H9 (cell line): ENCODE results near the gene KRTAP5-4. TPM values are rescaled to one million over a fixed set of nuclear protein-coding genes. Genes with fewer than 3 reads are reported as not detected.

Experiments
- DNase-seq: peaks from one replicate; pipeline ENCODE4 v3.0.0-alpha.2; 2017
- H2AFZ ChIP-seq: one replicate; pipeline ENCODE4 v1.6.1; 2013; ENCODE audit warnings: mild to moderate bottlenecking, low read length, control low read depth, moderate library complexity
- H2AK5ac ChIP-seq: 2 replicates; pipeline ENCODE4 v1.6.1; 2013; ENCODE audit warnings: low read length, control low read depth, mixed read lengths; ENCODE audit not compliant: insufficient read length
- H2BK120ac ChIP-seq: one replicate; pipeline ENCODE4 v1.6.1; 2013; ENCODE audit warnings: low read depth, mild to moderate bottlenecking, low read length, control low read depth, inconsistent platforms; ENCODE audit not compliant: poor library complexity, severe bottlenecking
- H2BK12ac ChIP-seq: 2 replicates; pipeline ENCODE4 v1.6.1; 2013; ENCODE audit warnings: low read length, control low read depth, mixed read lengths, low read depth; ENCODE audit not compliant: insufficient read length
- H2BK15ac ChIP-seq: 2 replicates; pipeline ENCODE4 v1.6.1; 2013; ENCODE audit warnings: low read depth, low read length, control low read depth
- H2BK20ac ChIP-seq: one replicate; pipeline ENCODE4 v1.6.1; 2013; ENCODE audit warnings: low read depth, mild to moderate bottlenecking, low read length, control low read depth, inconsistent platforms; ENCODE audit not compliant: poor library complexity, severe bottlenecking
- H2BK5ac ChIP-seq: 2 replicates; pipeline ENCODE4 v1.6.1; 2013; ENCODE audit warnings: low read length, control low read depth, mixed read lengths; ENCODE audit not compliant: insufficient read length
- H3K14ac ChIP-seq: 2 replicates; pipeline ENCODE4 v1.6.1; 2013; ENCODE audit warnings: low read length, control low read depth; ENCODE audit not compliant: insufficient read depth
- H3K18ac ChIP-seq: 2 replicates; pipeline ENCODE4 v1.6.1; 2013; ENCODE audit warnings: low read depth, mild to moderate bottlenecking, mixed read lengths, low read length, control low read depth; ENCODE audit not compliant: insufficient read length
- H3K23ac ChIP-seq: 2 replicates; pipeline ENCODE4 v1.6.1; 2013; ENCODE audit warnings: low read length, control low read depth, mixed read lengths, low read depth; ENCODE audit not compliant: insufficient read length
- H3K23me2 ChIP-seq: 2 replicates; pipeline ENCODE4 v1.6.1; 2013; ENCODE audit warnings: low read depth, mild to moderate bottlenecking, mixed read lengths, low read length, control low read depth; ENCODE audit not compliant: insufficient read length, poor library complexity, severe bottlenecking
- H3K27ac ChIP-seq: 2 replicates; pipeline ENCODE4 v1.5.1; 2013; ENCODE audit warnings: low read length, control low read depth, mixed read lengths, low read depth; ENCODE audit not compliant: insufficient read length
- H3K27me3 ChIP-seq: 2 replicates; pipeline ENCODE4 v1.6.1; 2013; ENCODE audit warnings: low read length, control low read depth, inconsistent platforms; ENCODE audit not compliant: insufficient read depth
- H3K4ac ChIP-seq: 2 replicates; pipeline ENCODE4 v1.6.1; 2013; ENCODE audit warnings: low read depth, mild to moderate bottlenecking, control low read depth, inconsistent platforms, low read length, moderate library complexity
- H3K4me1 ChIP-seq: 2 replicates; pipeline ENCODE4 v1.6.1; 2013; ENCODE audit warnings: low read length, control low read depth, inconsistent platforms; ENCODE audit not compliant: insufficient read depth
- H3K4me2 ChIP-seq: 2 replicates; pipeline ENCODE4 v1.6.1; 2013; ENCODE audit warnings: low read length, control low read depth, mixed read lengths; ENCODE audit not compliant: insufficient read length, insufficient read depth
- H3K56ac ChIP-seq: 2 replicates; pipeline ENCODE4 v1.6.1; 2013; ENCODE audit warnings: low read depth, mild to moderate bottlenecking, mixed read lengths, low read length, control low read depth; ENCODE audit not compliant: insufficient read length
- H3K79me1 ChIP-seq: 2 replicates; pipeline ENCODE4 v1.6.1; 2013; ENCODE audit warnings: low read depth, mild to moderate bottlenecking, moderate library complexity, low read length, control low read depth, inconsistent platforms; ENCODE audit not compliant: insufficient read depth, poor library complexity, severe bottlenecking
- H3K79me2 ChIP-seq: 2 replicates; pipeline ENCODE4 v1.6.1; 2013; ENCODE audit warnings: low read length, control low read depth, inconsistent platforms; ENCODE audit not compliant: insufficient read depth
- H3K9ac ChIP-seq: 2 replicates; pipeline ENCODE4 v1.6.1; 2013; ENCODE audit warnings: low read length, control low read depth, mixed read lengths; ENCODE audit not compliant: insufficient read length; ENCODE audit errors: extremely low read depth
- H3K9me3 ChIP-seq: one replicate; pipeline ENCODE4 v1.6.1; 2013; ENCODE audit warnings: low read depth, low read length, inconsistent platforms; ENCODE audit not compliant: control insufficient read depth
- H3T11ph ChIP-seq: one replicate; pipeline ENCODE4 v1.6.1; 2013; ENCODE audit warnings: mild to moderate bottlenecking, low read length, control low read depth, inconsistent platforms
- H4K20me1 ChIP-seq: one replicate; pipeline ENCODE4 v1.6.1; 2013; ENCODE audit not compliant: control insufficient read depth, insufficient read length, insufficient read depth
- H4K5ac ChIP-seq: 2 replicates; pipeline ENCODE4 v1.6.1; 2013; ENCODE audit warnings: low read depth, mild to moderate bottlenecking, mixed read lengths, low read length, control low read depth; ENCODE audit not compliant: insufficient read length
- H4K8ac ChIP-seq: replicated peaks from 2 replicates; pipeline ENCODE4 v1.6.1; 2013; ENCODE audit warnings: low read length, control low read depth, mixed read lengths, low read depth; ENCODE audit not compliant: insufficient read length
- H4K91ac ChIP-seq: 2 replicates; pipeline ENCODE4 v1.6.1; 2013; ENCODE audit warnings: low read depth, mild to moderate bottlenecking, moderate library complexity, mixed read lengths, low read length, control low read depth; ENCODE audit not compliant: insufficient read length
- H3K27ac Mint-ChIP-seq, 3 experiments: 2 replicates in 2 of 3; 3 replicates in 1 of 3; pipeline ENCODE4 v1.8.0; 2020 to 2021; ENCODE audit warnings: mixed read lengths in 3 of 3, mild to moderate bottlenecking in 1 of 3, moderate library complexity in 1 of 3
- H3K27me3 Mint-ChIP-seq: 2 replicates; pipeline ENCODE4 v1.8.0; 2021; ENCODE audit warnings: low read depth, mild to moderate bottlenecking, moderate library complexity, mixed read lengths
- H3K36me3 Mint-ChIP-seq, 3 experiments: 2 replicates in 2 of 3; 3 replicates in 1 of 3; pipeline ENCODE4 v1.8.0; 2020 to 2021; ENCODE audit warnings: low read depth in 3 of 3, mixed read lengths in 3 of 3; ENCODE audit not compliant: insufficient read depth in 1 of 3
- H3K4me1 Mint-ChIP-seq, 2 experiments: 2 replicates each; pipeline ENCODE4 v1.8.0; 2020; ENCODE audit warnings: mixed read lengths in 2 of 2
- H3K4me3 Mint-ChIP-seq, 2 experiments: 2 replicates in 1 of 2; 3 replicates in 1 of 2; pipeline ENCODE4 v1.8.0; 2020 to 2021; ENCODE audit warnings: mild to moderate bottlenecking in 2 of 2, mixed read lengths in 2 of 2, moderate library complexity in 1 of 2
- H3K9me3 Mint-ChIP-seq, 2 experiments: 2 replicates in 1 of 2; 3 replicates in 1 of 2; pipeline ENCODE4 v1.8.0; 2020; ENCODE audit warnings: mild to moderate bottlenecking in 2 of 2, mixed read lengths in 2 of 2, moderate library complexity in 1 of 2
- WGBS: extraction: QIAGEN DNeasy Blood & Tissue Kit; methylation state at CpG from one replicate; pipeline ENCODE4 v1.1.7; 2013; ENCODE audit warnings: missing lambda C conversion rate, low lambda C conversion rate, mixed read lengths; ENCODE audit not compliant: insufficient read length; ENCODE audit errors: extremely low coverage; 5-methylcytosine and 5-hydroxymethylcytosine counted together
- total RNA-seq: library from RNA; stranded (reverse); gene quantifications from 2 replicates; pipeline ENCODE4 v1.2.1, GENCODE V29; 2021
- TF ChIP-seq, protein P1 (sequence below): fragments of 200-600 bp; sonication (generic); conservative IDR thresholded peaks from 3 replicates; pipeline ENCODE4 v1.8.0; 2021; ENCODE audit warnings: antibody characterized with exemption, mild to moderate bottlenecking

The KRTAP5-4 gene
- total RNA-seq, 1 experiment from 2014 or later = not detected

DNA sequence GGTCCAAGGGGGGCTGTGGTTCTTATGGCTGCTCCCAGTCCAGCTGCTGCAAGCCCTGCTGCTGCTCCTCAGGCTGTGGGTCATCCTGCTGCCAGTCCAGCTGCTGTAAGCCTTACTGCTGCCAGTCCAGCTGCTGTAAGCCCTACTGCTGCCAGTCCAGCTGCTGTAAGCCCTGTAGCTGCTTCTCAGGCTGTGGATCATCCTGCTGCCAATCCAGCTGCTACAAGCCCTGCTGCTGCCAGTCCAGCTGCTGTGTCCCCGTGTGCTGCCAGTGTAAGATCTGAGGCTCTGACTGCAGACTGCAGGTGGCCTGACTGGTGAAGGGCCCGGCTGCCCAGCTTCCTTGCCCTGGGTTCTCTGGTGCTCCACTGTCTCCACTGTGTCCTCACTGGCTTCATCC, 8.3 kb upstream of the KRTAP5-4 start:
- Histone ChIP-seq H3T11ph (no peak overlapping the region), H3K79me1 (no peaks in the 10 kb centered on the region), H3K9me3 (no peaks in the 10 kb centered on the region), H3K56ac (no peak overlapping the region), H4K8ac (no peak overlapping the region), H2BK5ac (no peak overlapping the region), H3K4me1 (no peaks in the 10 kb centered on the region; the same call in 1 of the 2 replicates), H2BK120ac (no peak overlapping the region), H3K9ac (no peak overlapping the region), H2BK15ac (no peak overlapping the region), H3K23ac (no peak overlapping the region), H3K18ac (no peak overlapping the region), H3K4me2 (no peak overlapping the region), H4K5ac (no peak overlapping the region), H3K23me2 (no peaks in the 10 kb centered on the region), H2BK12ac (no peak overlapping the region), H3K27ac (no peak overlapping the region), H3K79me2 (no peaks in the 10 kb centered on the region), H4K91ac (no peak overlapping the region), H4K20me1 (no peaks in the 10 kb centered on the region), H2AK5ac (no peak overlapping the region), H3K4ac (no peak overlapping the region), H2BK20ac (no peak overlapping the region), H2AFZ (no peak overlapping the region), H3K14ac (no peak overlapping the region), H3K27me3 (no peaks in the 10 kb centered on the region; the same call in 1 of the 2 replicates)
- WGBS = no CpG with 5 or more reads among the region's 2 CpGs
- peaks cover 70% of the 10 kb centered on the region for H3K27me3 Mint-ChIP-seq
- no peak overlapping the region for H3K27ac Mint-ChIP-seq
- H3K4me1 Mint-ChIP-seq = peaks cover 6 to 7% of the 10 kb centered on the region in 2 experiments
- TF ChIP-seq, protein P1, sequence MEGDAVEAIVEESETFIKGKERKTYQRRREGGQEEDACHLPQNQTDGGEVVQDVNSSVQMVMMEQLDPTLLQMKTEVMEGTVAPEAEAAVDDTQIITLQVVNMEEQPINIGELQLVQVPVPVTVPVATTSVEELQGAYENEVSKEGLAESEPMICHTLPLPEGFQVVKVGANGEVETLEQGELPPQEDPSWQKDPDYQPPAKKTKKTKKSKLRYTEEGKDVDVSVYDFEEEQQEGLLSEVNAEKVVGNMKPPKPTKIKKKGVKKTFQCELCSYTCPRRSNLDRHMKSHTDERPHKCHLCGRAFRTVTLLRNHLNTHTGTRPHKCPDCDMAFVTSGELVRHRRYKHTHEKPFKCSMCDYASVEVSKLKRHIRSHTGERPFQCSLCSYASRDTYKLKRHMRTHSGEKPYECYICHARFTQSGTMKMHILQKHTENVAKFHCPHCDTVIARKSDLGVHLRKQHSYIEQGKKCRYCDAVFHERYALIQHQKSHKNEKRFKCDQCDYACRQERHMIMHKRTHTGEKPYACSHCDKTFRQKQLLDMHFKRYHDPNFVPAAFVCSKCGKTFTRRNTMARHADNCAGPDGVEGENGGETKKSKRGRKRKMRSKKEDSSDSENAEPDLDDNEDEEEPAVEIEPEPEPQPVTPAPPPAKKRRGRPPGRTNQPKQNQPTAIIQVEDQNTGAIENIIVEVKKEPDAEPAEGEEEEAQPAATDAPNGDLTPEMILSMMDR = no peak
- no peaks in the 10 kb centered on the region for H3K36me3 Mint-ChIP-seq
- H3K4me3 Mint-ChIP-seq = no peak overlapping the region; a peak in 1 of 5 replicates
- no peak for DNase-seq
- H3K9me3 Mint-ChIP-seq = no peaks in the 10 kb centered on the region
